ENCODE measurements around the gene BBX. TPM values are rescaled to one million over a fixed set of nuclear protein-coding genes. Genes with fewer than 3 reads are reported as not detected.

BBX gene
- total RNA-seq, 1 donor from 2014 or later: 77.5 TPM

DNA sequence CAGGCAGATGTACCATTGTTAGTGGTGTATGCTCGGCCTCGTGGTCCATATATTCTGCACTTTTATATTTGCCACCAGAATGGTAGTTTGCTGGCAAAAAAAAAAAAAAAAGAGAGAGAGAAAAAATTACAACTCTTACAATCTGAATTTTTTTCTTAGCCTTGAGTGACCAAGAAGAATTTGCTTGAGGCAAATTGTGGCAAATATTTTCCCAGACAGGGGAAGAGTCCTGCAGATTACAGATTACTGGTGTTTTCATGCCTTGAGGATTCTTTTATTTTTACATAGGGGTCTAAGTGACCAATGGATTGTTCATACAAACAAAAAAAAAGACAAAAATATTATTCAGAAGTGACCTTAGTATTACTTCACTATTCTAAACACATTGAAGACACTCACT is 283.3 kb downstream of the BBX start:
- POLR2A ChIA-PET: no interaction called here
- no peaks in the 10 kb centered on the region for H3K27me3 Mint-ChIP-seq
- DNase-seq (no peak), ATAC-seq (ENCODE audit: low read depth) (no peak)
- peaks cover 82% of the 10 kb centered on the region for H3K36me3 Mint-ChIP-seq (ENCODE audit: low read depth)
- intact Hi-C loops (cut with micrococcal nuclease): loop anchor here (5.0 kb wide), 1 partner anchor 671 kb away; no protein-coding TSS in a partner anchor
- no peak overlapping the region for H3K27ac Mint-ChIP-seq
- H3K9me3 Mint-ChIP-seq: no peaks in the 10 kb centered on the region
- TF ChIP-seq, protein P1, sequence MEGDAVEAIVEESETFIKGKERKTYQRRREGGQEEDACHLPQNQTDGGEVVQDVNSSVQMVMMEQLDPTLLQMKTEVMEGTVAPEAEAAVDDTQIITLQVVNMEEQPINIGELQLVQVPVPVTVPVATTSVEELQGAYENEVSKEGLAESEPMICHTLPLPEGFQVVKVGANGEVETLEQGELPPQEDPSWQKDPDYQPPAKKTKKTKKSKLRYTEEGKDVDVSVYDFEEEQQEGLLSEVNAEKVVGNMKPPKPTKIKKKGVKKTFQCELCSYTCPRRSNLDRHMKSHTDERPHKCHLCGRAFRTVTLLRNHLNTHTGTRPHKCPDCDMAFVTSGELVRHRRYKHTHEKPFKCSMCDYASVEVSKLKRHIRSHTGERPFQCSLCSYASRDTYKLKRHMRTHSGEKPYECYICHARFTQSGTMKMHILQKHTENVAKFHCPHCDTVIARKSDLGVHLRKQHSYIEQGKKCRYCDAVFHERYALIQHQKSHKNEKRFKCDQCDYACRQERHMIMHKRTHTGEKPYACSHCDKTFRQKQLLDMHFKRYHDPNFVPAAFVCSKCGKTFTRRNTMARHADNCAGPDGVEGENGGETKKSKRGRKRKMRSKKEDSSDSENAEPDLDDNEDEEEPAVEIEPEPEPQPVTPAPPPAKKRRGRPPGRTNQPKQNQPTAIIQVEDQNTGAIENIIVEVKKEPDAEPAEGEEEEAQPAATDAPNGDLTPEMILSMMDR (IDR thresholded peaks at IDR 0.05): no peak
- CTCF ChIA-PET: no interaction called here
- no peak overlapping the region for H3K4me3 Mint-ChIP-seq
- H3K4me1 Mint-ChIP-seq: peaks cover 15% of the 10 kb centered on the region

DNA sequence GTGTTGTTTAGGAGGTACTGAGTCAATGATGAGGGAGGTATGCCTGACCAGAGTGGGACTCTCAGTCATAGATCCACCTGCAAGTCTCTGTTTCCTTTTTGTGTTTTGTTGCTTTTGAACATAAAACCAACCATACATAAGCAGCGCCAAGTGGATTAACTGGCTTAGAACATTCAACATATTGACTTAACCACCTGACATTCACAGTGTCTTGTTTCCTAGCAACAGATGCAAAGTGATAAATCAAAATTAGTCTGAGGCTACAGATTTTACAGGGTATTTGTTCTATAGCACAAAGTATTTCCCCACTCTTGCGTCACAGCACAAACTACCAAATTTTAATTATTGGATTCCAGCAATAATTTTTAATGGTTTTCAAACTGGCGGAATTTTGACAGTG is 283.8 kb downstream of the BBX start:
- TF ChIP-seq, protein P1 (IDR thresholded peaks at IDR 0.05): no peak
- Mint-ChIP-seq H3K9me3 (no peaks in the 10 kb centered on the region), H3K4me3 (no peak overlapping the region), H3K36me3 (ENCODE audit: low read depth) (peaks cover 77% of the 10 kb centered on the region), H3K27me3 (no peaks in the 10 kb centered on the region), H3K4me1 (peaks cover 15% of the 10 kb centered on the region), H3K27ac (no peak overlapping the region)
- CTCF ChIA-PET: no interaction called here
- POLR2A ChIA-PET: no interaction called here
- intact Hi-C loops (cut with micrococcal nuclease): loop anchor here (5.0 kb wide), 1 partner anchor 671 kb away; no protein-coding TSS in a partner anchor
- DNase-seq: no peak
- no peak for ATAC-seq (ENCODE audit: low read depth)

DNA sequence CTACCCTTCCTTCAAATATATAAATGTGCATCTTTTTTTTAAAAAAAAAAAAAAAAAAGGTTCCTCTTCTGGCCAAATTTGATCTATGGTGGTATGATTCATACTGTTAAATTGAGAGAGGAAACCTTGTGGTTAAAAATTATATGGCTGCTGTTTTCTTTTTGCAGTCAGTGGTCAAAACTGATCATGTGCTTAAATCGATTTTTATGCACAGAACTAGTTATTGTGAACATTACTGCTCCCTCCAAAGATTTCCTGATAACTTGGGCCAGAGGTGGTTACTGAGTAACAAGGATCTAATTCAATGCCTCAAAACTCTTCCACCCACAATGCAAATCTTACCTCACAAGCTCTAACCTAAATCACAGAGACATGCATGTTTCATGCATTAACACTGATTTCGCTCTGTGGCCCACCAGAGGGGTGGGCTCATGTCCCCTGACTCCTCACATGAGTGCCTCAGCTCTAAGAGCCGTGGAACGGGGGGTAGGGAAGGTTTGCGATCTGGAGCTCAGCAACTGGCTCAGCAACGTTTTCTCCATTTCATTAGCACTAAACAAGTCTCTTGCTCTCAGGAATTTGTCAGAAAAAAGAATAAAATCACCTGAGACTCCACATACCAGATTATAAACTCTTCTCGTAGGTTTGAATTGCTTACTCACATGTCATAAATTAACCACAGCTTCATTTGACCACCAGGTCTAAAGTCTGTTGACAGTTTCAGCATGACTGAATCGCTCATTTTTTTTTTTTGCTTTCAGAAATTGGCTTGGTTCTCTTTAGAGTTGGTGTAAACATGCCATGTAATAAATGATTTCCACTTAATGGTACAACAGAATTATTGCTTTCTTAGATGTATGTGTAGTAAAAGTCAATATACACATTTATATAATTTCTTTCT is 287.7 kb downstream of the BBX start:
- H3K36me3 Mint-ChIP-seq (ENCODE audit: low read depth): peaks cover 41% of the 10 kb centered on the region
- no peak overlapping the region for H3K4me3 Mint-ChIP-seq
- POLR2A ChIA-PET: no interaction called here
- no peaks in the 10 kb centered on the region for H3K27me3 Mint-ChIP-seq
- ATAC-seq (ENCODE audit: low read depth) (peak; percentile 45), DNase-seq (no peak)
- intact Hi-C loops (cut with micrococcal nuclease): loop anchor here (5.0 kb wide), 1 partner anchor 117 kb away; no protein-coding TSS in a partner anchor
- H3K4me1 Mint-ChIP-seq: peaks cover 15% of the 10 kb centered on the region
- H3K9me3 Mint-ChIP-seq: no peaks in the 10 kb centered on the region
- TF ChIP-seq, protein P1 (IDR thresholded peaks at IDR 0.05): no peak
- CTCF ChIA-PET: no interaction called here
- peak overlapping the region; percentile 53 for H3K27ac Mint-ChIP-seq

DNA sequence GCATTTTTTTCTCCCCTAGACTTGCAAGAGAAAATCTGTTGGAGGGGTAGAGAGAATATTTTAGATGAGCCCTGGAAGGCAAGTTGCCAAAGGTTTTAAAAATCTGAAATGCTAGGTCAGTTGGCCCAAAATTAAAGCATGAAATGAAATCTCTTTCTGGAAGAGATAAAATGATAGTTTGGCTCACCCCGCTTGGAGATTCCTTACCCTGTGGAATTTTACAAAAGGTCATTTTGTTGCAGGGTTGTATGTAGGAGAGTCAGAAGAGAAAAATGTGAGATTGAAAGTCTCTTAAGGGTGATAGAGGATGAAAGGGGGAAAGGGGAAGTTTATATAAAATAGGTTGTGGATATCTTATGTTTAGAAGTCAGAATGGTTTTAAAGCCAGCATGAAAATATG is 290.3 kb downstream of the BBX start:
- no peaks in the 10 kb centered on the region for H3K27me3 Mint-ChIP-seq
- no peak overlapping the region for H3K4me3 Mint-ChIP-seq
- no peak for ATAC-seq (ENCODE audit: low read depth)
- ChIA-PET CTCF (no interaction called here), POLR2A (no interaction called here)
- no peak for DNase-seq
- TF ChIP-seq, protein P1 (IDR thresholded peaks at IDR 0.05): no peak
- intact Hi-C loops (cut with micrococcal nuclease): loop anchor here (5.0 kb wide), 1 partner anchor 114 kb away; no protein-coding TSS in a partner anchor
- peaks cover 18% of the 10 kb centered on the region for H3K36me3 Mint-ChIP-seq (ENCODE audit: low read depth)
- H3K9me3 Mint-ChIP-seq: no peaks in the 10 kb centered on the region
- H3K4me1 Mint-ChIP-seq: peaks cover 15% of the 10 kb centered on the region
- H3K27ac Mint-ChIP-seq: no peak overlapping the region

DNA sequence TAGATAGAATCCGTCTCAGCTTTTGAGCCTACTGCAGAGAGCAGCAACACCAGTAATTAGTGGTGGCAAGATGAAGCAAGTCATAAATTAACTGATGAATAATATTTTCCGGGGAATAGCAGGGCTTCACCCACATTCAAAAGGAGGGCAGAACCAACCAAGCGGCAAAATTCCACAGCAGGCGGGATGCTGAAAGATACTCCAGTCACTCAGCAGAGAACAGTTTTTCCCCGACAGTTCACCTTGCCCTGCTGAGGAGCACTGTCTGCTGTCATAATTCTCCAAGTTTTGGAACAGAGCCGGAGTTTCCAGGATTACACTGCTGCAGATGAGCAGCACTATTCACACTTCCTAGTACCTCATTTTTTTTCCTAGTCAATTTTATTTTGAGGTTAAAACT is 293.3 kb downstream of the BBX start:
- intact Hi-C loops (cut with micrococcal nuclease): no loop called here
- H3K36me3 Mint-ChIP-seq (ENCODE audit: low read depth): no peaks in the 10 kb centered on the region
- no peak for DNase-seq
- H3K27me3 Mint-ChIP-seq: peaks cover 7% of the 10 kb centered on the region
- H3K9me3 Mint-ChIP-seq: no peaks in the 10 kb centered on the region
- no peaks in the 10 kb centered on the region for H3K4me1 Mint-ChIP-seq
- CTCF ChIA-PET: no interaction called here
- H3K27ac Mint-ChIP-seq: no peak overlapping the region
- ATAC-seq (ENCODE audit: low read depth): no peak
- TF ChIP-seq, protein P1 (IDR thresholded peaks at IDR 0.05): no peak
- no peak overlapping the region for H3K4me3 Mint-ChIP-seq
- POLR2A ChIA-PET: no interaction called here

Data from activated B cell treated with CpG ODN at 0.5 μM for 24 hours (primary cell).